ENCODE measurements around the gene LRP2. TPM values are rescaled to one million over a fixed set of nuclear protein-coding genes. Genes with fewer than 3 reads are reported as not detected.
"Not testable (repeated sequence)": the region's sequence is repeated elsewhere in the genome, so short reads cannot be mapped to it uniquely, and the experiment has no call there.

LRP2 gene
- total RNA-seq, 1 experiment from 2014 or later: 0.59 TPM

DNA sequence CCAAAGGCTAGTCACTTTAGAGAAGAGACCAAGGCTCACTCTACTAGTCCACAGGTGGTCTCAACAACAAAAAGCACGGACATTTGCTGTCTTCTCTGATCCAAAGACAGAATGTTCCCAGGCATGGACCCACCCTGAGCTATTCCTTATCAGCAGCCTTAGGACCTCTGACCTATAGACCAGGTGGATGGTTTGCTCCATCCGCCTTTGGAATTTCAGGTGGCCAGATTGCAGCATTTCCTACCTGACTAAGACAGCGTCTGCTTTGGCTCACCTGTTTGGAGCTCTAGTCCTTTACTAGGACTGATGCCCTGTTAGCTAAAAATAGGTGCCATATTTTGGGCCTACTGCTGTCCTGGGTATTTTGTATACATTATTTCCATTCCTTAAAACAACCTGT is 44.6 kb upstream of the LRP2 start:
- POLR2A ChIA-PET: no interaction called here
- Mint-ChIP-seq H3K9me3 (no peaks in the 10 kb centered on the region), H3K4me3 (no peak overlapping the region), H3K4me1 (peaks cover 5% of the 10 kb centered on the region; the same call in 1 of the 2 replicates), H3K36me3 (no peaks in the 10 kb centered on the region), H3K27ac (no peak overlapping the region), H3K27me3 (ENCODE audit: low read depth) (peaks cover 6% of the 10 kb centered on the region; the same call in 1 of the 2 replicates)
- DNase-seq (ENCODE audit: low spot score) (no peak), ATAC-seq (no peak)
- TF ChIP-seq ZNF232 (CRISPR knock-in tag; IDR thresholded peaks at IDR 0.05) (no peak), ZNF423 (CRISPR knock-in tag; IDR thresholded peaks at IDR 0.05) (no peak), E2F4 (CRISPR knock-in tag; IDR thresholded peaks at IDR 0.05; ENCODE audit: borderline replicate concordance, low read depth) (no peak), RORB (CRISPR knock-in tag; IDR thresholded peaks at IDR 0.05) (no peak), OVOL2 (CRISPR knock-in tag; IDR thresholded peaks at IDR 0.05; ENCODE audit: borderline replicate concordance) (no peak), TP53 (CRISPR knock-in tag; IDR thresholded peaks at IDR 0.05) (no peak), ZNF416 (CRISPR knock-in tag; IDR thresholded peaks at IDR 0.05) (no peak), TCF7 (CRISPR knock-in tag; IDR thresholded peaks at IDR 0.05; ENCODE audit: low read depth) (no peak), IRF1 (CRISPR knock-in tag; IDR thresholded peaks at IDR 0.05) (no peak), MLX (CRISPR knock-in tag; IDR thresholded peaks at IDR 0.05) (no peak)
- TF ChIP-seq, protein P1, sequence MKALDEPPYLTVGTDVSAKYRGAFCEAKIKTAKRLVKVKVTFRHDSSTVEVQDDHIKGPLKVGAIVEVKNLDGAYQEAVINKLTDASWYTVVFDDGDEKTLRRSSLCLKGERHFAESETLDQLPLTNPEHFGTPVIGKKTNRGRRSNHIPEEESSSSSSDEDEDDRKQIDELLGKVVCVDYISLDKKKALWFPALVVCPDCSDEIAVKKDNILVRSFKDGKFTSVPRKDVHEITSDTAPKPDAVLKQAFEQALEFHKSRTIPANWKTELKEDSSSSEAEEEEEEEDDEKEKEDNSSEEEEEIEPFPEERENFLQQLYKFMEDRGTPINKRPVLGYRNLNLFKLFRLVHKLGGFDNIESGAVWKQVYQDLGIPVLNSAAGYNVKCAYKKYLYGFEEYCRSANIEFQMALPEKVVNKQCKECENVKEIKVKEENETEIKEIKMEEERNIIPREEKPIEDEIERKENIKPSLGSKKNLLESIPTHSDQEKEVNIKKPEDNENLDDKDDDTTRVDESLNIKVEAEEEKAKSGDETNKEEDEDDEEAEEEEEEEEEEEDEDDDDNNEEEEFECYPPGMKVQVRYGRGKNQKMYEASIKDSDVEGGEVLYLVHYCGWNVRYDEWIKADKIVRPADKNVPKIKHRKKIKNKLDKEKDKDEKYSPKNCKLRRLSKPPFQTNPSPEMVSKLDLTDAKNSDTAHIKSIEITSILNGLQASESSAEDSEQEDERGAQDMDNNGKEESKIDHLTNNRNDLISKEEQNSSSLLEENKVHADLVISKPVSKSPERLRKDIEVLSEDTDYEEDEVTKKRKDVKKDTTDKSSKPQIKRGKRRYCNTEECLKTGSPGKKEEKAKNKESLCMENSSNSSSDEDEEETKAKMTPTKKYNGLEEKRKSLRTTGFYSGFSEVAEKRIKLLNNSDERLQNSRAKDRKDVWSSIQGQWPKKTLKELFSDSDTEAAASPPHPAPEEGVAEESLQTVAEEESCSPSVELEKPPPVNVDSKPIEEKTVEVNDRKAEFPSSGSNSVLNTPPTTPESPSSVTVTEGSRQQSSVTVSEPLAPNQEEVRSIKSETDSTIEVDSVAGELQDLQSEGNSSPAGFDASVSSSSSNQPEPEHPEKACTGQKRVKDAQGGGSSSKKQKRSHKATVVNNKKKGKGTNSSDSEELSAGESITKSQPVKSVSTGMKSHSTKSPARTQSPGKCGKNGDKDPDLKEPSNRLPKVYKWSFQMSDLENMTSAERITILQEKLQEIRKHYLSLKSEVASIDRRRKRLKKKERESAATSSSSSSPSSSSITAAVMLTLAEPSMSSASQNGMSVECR (CRISPR knock-in tag; IDR thresholded peaks at IDR 0.05; ENCODE audit: borderline replicate concordance): no peak
- CTCF ChIA-PET: no interaction called here

DNA sequence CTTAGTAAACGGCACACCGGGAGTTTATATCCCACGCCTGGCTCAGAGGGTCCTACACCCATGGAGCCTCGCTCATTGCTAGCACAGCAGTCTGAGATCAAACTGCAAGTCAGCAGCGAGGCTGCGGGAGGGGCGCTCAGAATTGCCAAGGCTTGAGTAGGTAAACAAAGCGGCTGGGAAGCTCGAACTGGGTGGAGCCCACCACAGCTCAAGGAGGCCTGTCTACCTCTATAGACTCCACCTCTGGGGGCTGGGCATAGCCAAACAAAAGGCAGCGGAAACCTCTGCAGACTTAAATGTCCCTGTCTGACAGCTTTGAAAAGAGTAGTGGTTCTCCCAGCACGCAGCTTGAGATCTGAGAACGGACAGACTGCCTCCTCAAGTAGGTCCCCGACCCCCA is 37.2 kb upstream of the LRP2 start:
- H3K27ac Mint-ChIP-seq; POLR2A ChIA-PET; H3K4me3 Mint-ChIP-seq; DNase-seq (ENCODE audit: low spot score); ATAC-seq; CTCF ChIA-PET: not testable (repeated sequence)
- Mint-ChIP-seq H3K27me3 (ENCODE audit: low read depth) (peaks cover 12% of the 10 kb centered on the region), H3K4me1 (peaks cover 10% of the 10 kb centered on the region), H3K36me3 (peaks cover 13% of the 10 kb centered on the region), H3K9me3 (peaks cover 16% of the 10 kb centered on the region)

DNA sequence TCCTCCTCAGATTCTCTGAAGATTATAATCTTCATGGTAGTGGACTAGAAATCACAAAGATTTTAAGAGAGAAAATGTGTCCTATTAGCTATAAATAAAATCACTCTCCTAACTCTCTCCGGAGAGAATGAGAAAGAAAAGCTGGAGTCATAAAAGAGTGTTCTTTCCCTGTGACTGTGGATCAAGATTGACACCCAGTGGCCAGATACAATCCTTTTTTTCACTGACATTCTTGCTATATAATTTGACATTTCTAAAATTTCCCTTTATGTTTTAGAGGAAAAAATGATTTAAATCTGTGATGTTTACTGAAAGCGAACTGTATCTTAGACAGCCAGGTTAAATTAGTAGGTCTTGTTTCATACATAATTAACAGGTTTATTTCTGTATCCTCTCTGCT is 35.4 kb upstream of the LRP2 start:
- Mint-ChIP-seq H3K4me1 (peaks cover 19% of the 10 kb centered on the region), H3K27me3 (ENCODE audit: low read depth) (peaks cover 8% of the 10 kb centered on the region), H3K36me3 (peaks cover 13% of the 10 kb centered on the region), H3K27ac (no peak overlapping the region), H3K9me3 (peaks cover 16% of the 10 kb centered on the region), H3K4me3 (no peak overlapping the region)
- ATAC-seq (no peak), DNase-seq (ENCODE audit: low spot score) (no peak)
- CTCF ChIA-PET: interaction anchor here (0.6 to 1.8 kb wide), 10 partner anchors 10 to 290 kb away, joined by 3 to 7 read pairs (median 4); no protein-coding TSS in a partner anchor
- POLR2A ChIA-PET: no interaction called here
- TF ChIP-seq SP1 (CRISPR knock-in tag; conservative IDR thresholded peaks at IDR 0.05) (no peak), KAT7 (CRISPR knock-in tag; IDR thresholded peaks at IDR 0.05; ENCODE audit: borderline replicate concordance) (no peak), PRRX2 (CRISPR knock-in tag; IDR thresholded peaks at IDR 0.05) (no peak), ATF2 (CRISPR knock-in tag; IDR thresholded peaks at IDR 0.05; ENCODE audit: borderline replicate concordance, low read depth) (no peak), AFF4 (CRISPR knock-in tag; IDR thresholded peaks at IDR 0.05; ENCODE audit: borderline replicate concordance) (no peak)

All from WTC11 (cell line).